ENCODE results near the gene CLCN6. TPM values are rescaled to one million over a fixed set of nuclear protein-coding genes. Genes with fewer than 3 reads are reported as not detected.
A peak's percentile ranks its signal among the peaks of the same experiment; 100 is the strongest.

Gene CLCN6
- total RNA-seq, 2 donors from 2014 or later, result 13.4 to 45.0 TPM

- Histone ChIP-seq H3K36me3 (peaks cover 24 to 63% of the 10 kb centered on the region in 2 donors), H3K9me3 (no peaks in the 10 kb centered on the region), H3K27ac (no peak overlapping the region), H3K4me3 (no peak overlapping the region), H3K27me3 (replicated peaks; ENCODE audit: insufficient read depth) (no peaks in the 10 kb centered on the region), H3K4me1 (replicated peaks) (no peaks in the 10 kb centered on the region)
- intact Hi-C loops (cut with DNase I), result loop anchor here (2.0 to 5.0 kb wide), 3 partner anchors 57 to 369 kb away; no protein-coding TSS in a partner anchor
- 82% methylated on average over 11 of the region's 11 CpGs for WGBS
- no peak for DNase-seq (ENCODE audit: low spot score)
- TF ChIP-seq POLR2AphosphoS5 (IDR thresholded peaks at IDR 0.05) (no peak), POLR2A (IDR thresholded peaks at IDR 0.05) (no peak)
- TF ChIP-seq, protein P1, sequence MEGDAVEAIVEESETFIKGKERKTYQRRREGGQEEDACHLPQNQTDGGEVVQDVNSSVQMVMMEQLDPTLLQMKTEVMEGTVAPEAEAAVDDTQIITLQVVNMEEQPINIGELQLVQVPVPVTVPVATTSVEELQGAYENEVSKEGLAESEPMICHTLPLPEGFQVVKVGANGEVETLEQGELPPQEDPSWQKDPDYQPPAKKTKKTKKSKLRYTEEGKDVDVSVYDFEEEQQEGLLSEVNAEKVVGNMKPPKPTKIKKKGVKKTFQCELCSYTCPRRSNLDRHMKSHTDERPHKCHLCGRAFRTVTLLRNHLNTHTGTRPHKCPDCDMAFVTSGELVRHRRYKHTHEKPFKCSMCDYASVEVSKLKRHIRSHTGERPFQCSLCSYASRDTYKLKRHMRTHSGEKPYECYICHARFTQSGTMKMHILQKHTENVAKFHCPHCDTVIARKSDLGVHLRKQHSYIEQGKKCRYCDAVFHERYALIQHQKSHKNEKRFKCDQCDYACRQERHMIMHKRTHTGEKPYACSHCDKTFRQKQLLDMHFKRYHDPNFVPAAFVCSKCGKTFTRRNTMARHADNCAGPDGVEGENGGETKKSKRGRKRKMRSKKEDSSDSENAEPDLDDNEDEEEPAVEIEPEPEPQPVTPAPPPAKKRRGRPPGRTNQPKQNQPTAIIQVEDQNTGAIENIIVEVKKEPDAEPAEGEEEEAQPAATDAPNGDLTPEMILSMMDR (IDR thresholded peaks at IDR 0.05), result no peak
Measured at GRCh38 chr1:11837767-11838348, 31.9 kb downstream of the CLCN6 start.

- WGBS, result 63% methylated on average over 40 of the region's 40 CpGs
- DNase-seq (ENCODE audit: low spot score), result peak; percentile 56
Measured at GRCh38 chr1:11838349-11839272, 32.6 kb downstream of the CLCN6 start.

DNA sequence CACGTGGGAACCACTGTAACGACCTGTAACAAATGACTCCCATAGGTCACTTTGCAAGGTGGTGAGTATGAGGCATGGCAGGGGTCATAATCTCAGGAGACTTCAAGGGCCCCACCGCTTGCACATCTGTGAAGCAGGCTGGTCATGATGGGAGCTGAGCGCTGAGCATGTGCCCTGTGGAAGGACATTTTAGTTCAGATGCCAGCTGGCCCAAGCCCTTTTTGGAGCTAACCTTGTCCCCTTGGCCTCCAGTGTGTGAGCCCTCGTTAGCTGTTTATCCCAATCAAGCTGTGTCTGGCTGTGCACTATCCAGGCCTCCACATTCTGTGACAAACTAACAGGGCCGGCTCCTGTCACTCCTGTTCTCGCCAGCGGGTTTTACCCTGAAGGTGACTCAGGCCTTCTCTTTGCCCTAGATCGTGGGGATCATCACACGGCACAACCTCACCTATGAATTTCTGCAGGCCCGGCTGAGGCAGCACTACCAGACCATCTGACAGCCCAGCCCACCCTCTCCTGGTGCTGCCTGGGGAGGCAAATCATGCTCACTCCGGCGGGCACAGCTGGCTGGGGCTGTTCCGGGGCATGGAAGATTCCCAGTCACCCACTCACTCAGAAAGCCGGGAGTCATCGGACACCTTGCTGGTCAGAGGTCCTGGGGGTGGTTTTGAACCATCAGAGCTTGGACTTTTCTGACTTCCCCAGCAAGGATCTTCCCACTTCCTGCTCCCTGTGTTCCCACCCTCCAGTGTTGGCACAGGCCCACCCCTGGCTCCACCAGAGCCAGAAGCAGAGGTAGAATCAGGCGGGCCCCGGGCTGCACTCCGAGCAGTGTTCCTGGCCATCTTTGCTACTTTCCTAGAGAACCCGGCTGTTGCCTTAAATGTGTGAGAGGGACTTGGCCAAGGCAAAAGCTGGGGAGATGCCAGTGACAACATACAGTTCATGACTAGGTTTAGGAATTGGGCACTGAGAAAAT lies 34.0 kb downstream of the CLCN6 start:
- DNase-seq (ENCODE audit: low spot score), result no peak
- TF ChIP-seq POLR2AphosphoS5 (IDR thresholded peaks at IDR 0.05), result no peak
- TF ChIP-seq, protein P1 (IDR thresholded peaks at IDR 0.05), result no peak
- no peak for TF ChIP-seq POLR2A (IDR thresholded peaks at IDR 0.05)
- Histone ChIP-seq H3K27ac (no peak overlapping the region), H3K4me3 (no peak overlapping the region), H3K4me1 (replicated peaks) (no peaks in the 10 kb centered on the region), H3K36me3 (peaks cover 24 to 48% of the 10 kb centered on the region in 2 donors), H3K27me3 (replicated peaks; ENCODE audit: insufficient read depth) (no peaks in the 10 kb centered on the region), H3K9me3 (no peaks in the 10 kb centered on the region)
- intact Hi-C loops (cut with DNase I), result loop anchor here (2.0 to 5.0 kb wide), 4 partner anchors 55 to 367 kb away; no protein-coding TSS in a partner anchor
- 87% methylated on average over 20 of the region's 20 CpGs for WGBS

More at GRCh38 chr1:11838349-11839272, 32.6 kb downstream of the CLCN6 start:
- Histone ChIP-seq H3K4me1 (replicated peaks) (no peaks in the 10 kb centered on the region), H3K9me3 (no peaks in the 10 kb centered on the region), H3K27me3 (replicated peaks; ENCODE audit: insufficient read depth) (no peaks in the 10 kb centered on the region), H3K27ac (no peak overlapping the region), H3K4me3 (no peak overlapping the region), H3K36me3 (peaks cover 24 to 58% of the 10 kb centered on the region in 2 donors)
- TF ChIP-seq, protein P1 (IDR thresholded peaks at IDR 0.05), result peak; percentile 83 to 96 (median 88)
- TF ChIP-seq POLR2AphosphoS5 (IDR thresholded peaks at IDR 0.05) (peak; percentile 35), POLR2A (IDR thresholded peaks at IDR 0.05) (no peak)
- intact Hi-C loops (cut with DNase I), result loop anchor here (2.0 to 5.0 kb wide), 3 partner anchors 56 to 369 kb away; no protein-coding TSS in a partner anchor

GRCh38 chr1:11841245-11842153 lies 35.5 kb downstream of the CLCN6 start:
- DNase-seq (ENCODE audit: low spot score), result no peak
- intact Hi-C loops (cut with DNase I), result loop anchor here (5.0 kb wide), 1 partner anchor 126 kb away; no protein-coding TSS in a partner anchor
- Histone ChIP-seq H3K27me3 (replicated peaks; ENCODE audit: insufficient read depth) (no peaks in the 10 kb centered on the region), H3K36me3 (peaks cover 12 to 36% of the 10 kb centered on the region in 2 donors), H3K9me3 (no peaks in the 10 kb centered on the region), H3K4me1 (replicated peaks) (no peaks in the 10 kb centered on the region), H3K27ac (no peak overlapping the region), H3K4me3 (no peak overlapping the region)
- WGBS, result 72% methylated on average over 17 of the region's 17 CpGs
- TF ChIP-seq POLR2A (IDR thresholded peaks at IDR 0.05) (no peak), POLR2AphosphoS5 (IDR thresholded peaks at IDR 0.05) (no peak)
- TF ChIP-seq, protein P1 (IDR thresholded peaks at IDR 0.05), result no peak

Data from prostate gland (tissue), 2 donors.